A673 (cell line): ENCODE data around the gene CIP2A. TPM values are rescaled to one million over a fixed set of nuclear protein-coding genes. Genes with fewer than 3 reads are reported as not detected.

Source experiments
- Bru-seq: library from RNA; stranded (reverse); fragments of 400-500 nt; gene quantifications from one replicate; lab custom pipeline; 2021; lab: Mats Ljungman, UMichigan
- BruChase-seq, 2 experiments: library from RNA; stranded (reverse); fragments of 400-500 nt; gene quantifications; one replicate each; lab custom pipeline; 2021; lab: Mats Ljungman, UMichigan
- BruUV-seq: library from RNA; stranded (reverse); fragments of 400-500 nt; replicated peaks from 2 replicates; lab custom pipeline; 2021; lab: Mats Ljungman, UMichigan
- CTCF ChIA-PET: fragments of 300-600 bp; sonication (Branson Sonifier 250); formaldehyde crosslinking; loops from one replicate; lab custom pipeline; 2022; ENCODE audit warnings: antibody characterized with exemption; lab: Charles Lee
- POLR2A ChIA-PET: fragments of 300-600 bp; sonication (Branson Sonifier 250); formaldehyde crosslinking; loops from one replicate; lab custom pipeline; 2022; ENCODE audit warnings: antibody characterized with exemption; ENCODE audit not compliant: low non-redundant PET; lab: Charles Lee
- DNase-seq: peaks from one replicate; pipeline ENCODE4 v3.0.0-alpha.2; 2015; ENCODE audit warnings: low spot score
- H3K27ac ChIP-seq: fragments of 200-600 bp; sonication (generic); 2 replicates; pipeline ENCODE4 v1.5.1; 2016; ENCODE audit warnings: mixed run types, low read depth, mild to moderate bottlenecking, mixed read lengths, antibody characterized with exemption, low read length; ENCODE audit not compliant: poor library complexity, severe bottlenecking
- H3K27me3 ChIP-seq: fragments of 200-600 bp; sonication (generic); replicated peaks from 2 replicates; pipeline ENCODE4 v1.6.1; 2017; ENCODE audit warnings: mixed run types, low read depth, mild to moderate bottlenecking, mixed read lengths, antibody characterized with exemption, low read length; ENCODE audit not compliant: insufficient read depth, poor library complexity
- H3K36me3 ChIP-seq: fragments of 200-600 bp; sonication (generic); 2 replicates; pipeline ENCODE4 v1.6.1; 2016; ENCODE audit warnings: mixed run types, mild to moderate bottlenecking, mixed read lengths, antibody characterized with exemption, low read length; ENCODE audit not compliant: insufficient read depth, poor library complexity, severe bottlenecking
- H3K4me1 ChIP-seq: fragments of 200-600 bp; sonication (generic); 2 replicates; pipeline ENCODE4 v1.6.1; 2017; ENCODE audit warnings: mixed run types, mild to moderate bottlenecking, mixed read lengths, antibody characterized with exemption, low read length; ENCODE audit not compliant: insufficient read depth, poor library complexity, severe bottlenecking
- H3K4me3 ChIP-seq: fragments of 200-600 bp; sonication (generic); 2 replicates; pipeline ENCODE4 v1.5.1; 2016; ENCODE audit warnings: low read depth, mixed run types, mild to moderate bottlenecking, mixed read lengths, low read length; ENCODE audit not compliant: poor library complexity, severe bottlenecking
- H3K9me3 ChIP-seq: fragments of 200-600 bp; sonication (generic); 2 replicates; pipeline ENCODE4 v1.6.1; 2016; ENCODE audit warnings: mixed run types, low read depth, mild to moderate bottlenecking, mixed read lengths, antibody characterized with exemption, low read length; ENCODE audit not compliant: poor library complexity, severe bottlenecking
- EZH2 ChIP-seq: fragments of 200-600 bp; sonication (generic); IDR thresholded peaks from 2 replicates; pipeline ENCODE4 v1.6.1; 2017; ENCODE audit warnings: borderline replicate concordance, low read depth, mild to moderate bottlenecking, mixed read lengths, antibody characterized with exemption, low read length; ENCODE audit not compliant: poor library complexity, severe bottlenecking
- intact Hi-C: fragments of 100-400 bp; cut with micrococcal nuclease; formaldehyde crosslinking; loops from one replicate; pipeline ENCODE4 v1.10.0; 2022; ENCODE audit not compliant: unreplicated experiment
- long read RNA-seq: library from polyadenylated mRNA; stranded (forward); transcript quantifications from one replicate; pipeline ENCODE4 v2.0.0, GENCODE V29; 2022
- total RNA-seq: library from RNA; stranded (reverse); gene quantifications from 2 replicates; pipeline ENCODE4 v1.2.3, GENCODE V29; 2021
- TF ChIP-seq, protein P1 (sequence below): fragments of 300-800, 200-600 bp; sonication (generic); conservative IDR thresholded peaks from 2 replicates; pipeline ENCODE4 v1.5.1; 2017; ENCODE audit warnings: low read depth, mild to moderate bottlenecking, antibody characterized with exemption, low read length, moderate library complexity, mixed read lengths

CIP2A gene
- total RNA-seq: 56.9 and 68.4 TPM in 2 replicates
- Bru-seq, nascent RNA: percentile 94 among the genes with signal in this experiment
- BruChase-seq, experiment 1, labeled RNA remaining after a 2-hour chase: percentile 90 among the genes with signal in this experiment
- percentile 90 among the genes with signal in this experiment for BruChase-seq, experiment 2, labeled RNA remaining after a 6-hour chase
- long read RNA-seq, full-length matches to known transcripts: 11 of 22 reads
- long read RNA-seq, partial matches to known transcripts: 7 of 22 reads
- long read RNA-seq, other reads (novel, unspliced or antisense): 4 of 22 reads

DNA sequence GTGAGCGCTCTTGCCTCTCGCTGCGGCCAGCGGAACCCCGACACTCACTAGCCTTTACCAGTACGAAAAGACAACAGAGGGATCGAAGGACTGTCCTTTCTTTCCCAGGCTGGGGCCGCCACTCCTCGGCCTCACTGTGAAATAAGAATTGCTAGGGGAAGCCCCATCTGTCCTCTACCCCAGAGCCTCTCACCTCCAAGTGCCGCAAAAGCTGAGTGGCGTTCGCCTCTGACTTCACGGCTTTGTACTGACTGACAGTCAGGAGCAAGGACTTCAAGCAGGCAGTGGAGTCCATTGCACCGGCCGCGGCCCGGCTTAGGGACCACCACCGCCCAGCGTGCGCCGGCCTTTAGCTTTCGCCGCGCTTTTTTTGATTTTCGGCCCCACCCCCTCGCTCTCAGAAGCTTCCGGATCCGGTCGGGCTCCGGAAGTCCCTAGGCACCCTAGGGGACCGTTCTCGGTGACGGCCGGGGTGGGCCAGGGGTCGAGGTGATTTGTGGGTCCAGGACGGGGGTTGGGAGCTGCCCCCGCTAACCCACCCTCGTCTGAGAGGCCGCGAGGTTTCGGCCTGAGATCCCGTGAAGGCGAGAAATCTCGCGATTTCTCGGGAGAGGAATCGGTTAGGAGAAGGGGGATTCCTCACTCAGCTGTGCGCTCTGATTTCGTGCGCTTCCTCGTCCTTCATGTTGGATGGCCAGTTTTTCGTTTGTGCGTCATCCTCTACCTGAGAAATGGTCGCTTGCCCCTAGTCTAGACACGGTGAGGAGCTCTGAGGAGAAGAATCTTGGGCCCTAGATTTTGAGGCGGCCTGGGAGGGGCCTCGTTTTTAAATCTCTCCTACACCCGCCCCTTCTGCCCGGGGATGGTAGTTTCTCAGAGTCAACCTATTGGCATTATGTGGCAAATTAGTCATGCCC is at the start of gene CIP2A, which contains the start of gene DZIP3:
CIP2A (minus strand) TSS at position 358 of the 917 bp plus-strand sequence; CDS start at position 295, 63 bp downstream.
DZIP3 (plus strand) TSS at position 642 of the 917 bp plus-strand sequence. CDS start 15,685 bp downstream, outside the sequence.
- TSS peak; percentile 80 for BruUV-seq
- H3K4me1 ChIP-seq: peaks cover 28% of the 10 kb centered on the region
- ChIA-PET POLR2A (no interaction called here), CTCF (interaction anchor here (0.6 to 1.1 kb wide), 2 partner anchors 73 to 337 kb away, joined by 3 to 4 read pairs; no protein-coding TSS in a partner anchor)
- H3K27ac ChIP-seq: peak within 1 kb of the TSS; percentile 91
- H3K27me3 ChIP-seq: no peaks in the 10 kb centered on the region
- H3K4me3 ChIP-seq: peak within 1 kb of the TSS; percentile 87
- no peak for TF ChIP-seq EZH2
- TF ChIP-seq, protein P1, sequence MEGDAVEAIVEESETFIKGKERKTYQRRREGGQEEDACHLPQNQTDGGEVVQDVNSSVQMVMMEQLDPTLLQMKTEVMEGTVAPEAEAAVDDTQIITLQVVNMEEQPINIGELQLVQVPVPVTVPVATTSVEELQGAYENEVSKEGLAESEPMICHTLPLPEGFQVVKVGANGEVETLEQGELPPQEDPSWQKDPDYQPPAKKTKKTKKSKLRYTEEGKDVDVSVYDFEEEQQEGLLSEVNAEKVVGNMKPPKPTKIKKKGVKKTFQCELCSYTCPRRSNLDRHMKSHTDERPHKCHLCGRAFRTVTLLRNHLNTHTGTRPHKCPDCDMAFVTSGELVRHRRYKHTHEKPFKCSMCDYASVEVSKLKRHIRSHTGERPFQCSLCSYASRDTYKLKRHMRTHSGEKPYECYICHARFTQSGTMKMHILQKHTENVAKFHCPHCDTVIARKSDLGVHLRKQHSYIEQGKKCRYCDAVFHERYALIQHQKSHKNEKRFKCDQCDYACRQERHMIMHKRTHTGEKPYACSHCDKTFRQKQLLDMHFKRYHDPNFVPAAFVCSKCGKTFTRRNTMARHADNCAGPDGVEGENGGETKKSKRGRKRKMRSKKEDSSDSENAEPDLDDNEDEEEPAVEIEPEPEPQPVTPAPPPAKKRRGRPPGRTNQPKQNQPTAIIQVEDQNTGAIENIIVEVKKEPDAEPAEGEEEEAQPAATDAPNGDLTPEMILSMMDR: no peak
- intact Hi-C loops: no loop called here
- no peaks in the 10 kb centered on the region for H3K9me3 ChIP-seq
- DNase-seq: peak; percentile 95
- H3K36me3 ChIP-seq: peaks cover 1% of the 10 kb centered on the region

DNA sequence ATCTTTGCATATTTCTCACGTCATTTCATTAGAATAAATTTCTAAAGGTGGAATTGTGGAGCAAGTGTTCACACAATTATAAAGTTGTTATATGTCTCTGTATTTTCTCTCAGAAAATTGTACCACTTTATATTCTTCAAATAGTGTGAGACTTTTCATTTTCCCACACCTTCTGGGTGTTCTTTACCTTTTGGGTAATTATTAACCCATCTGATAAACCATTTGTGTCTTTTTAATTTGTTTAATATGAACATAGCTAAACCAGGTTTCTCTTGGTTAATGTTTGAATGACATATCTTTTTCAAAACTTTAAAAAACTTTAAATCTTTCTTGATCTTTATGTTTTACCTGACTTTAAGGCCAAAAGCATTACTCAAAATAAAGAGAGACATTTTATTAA is 40.7 kb upstream of the CIP2A start:
- H3K27me3 ChIP-seq: no peaks in the 10 kb centered on the region
- BruUV-seq: no TSS peak
- CTCF ChIA-PET: no interaction called here

DNA sequence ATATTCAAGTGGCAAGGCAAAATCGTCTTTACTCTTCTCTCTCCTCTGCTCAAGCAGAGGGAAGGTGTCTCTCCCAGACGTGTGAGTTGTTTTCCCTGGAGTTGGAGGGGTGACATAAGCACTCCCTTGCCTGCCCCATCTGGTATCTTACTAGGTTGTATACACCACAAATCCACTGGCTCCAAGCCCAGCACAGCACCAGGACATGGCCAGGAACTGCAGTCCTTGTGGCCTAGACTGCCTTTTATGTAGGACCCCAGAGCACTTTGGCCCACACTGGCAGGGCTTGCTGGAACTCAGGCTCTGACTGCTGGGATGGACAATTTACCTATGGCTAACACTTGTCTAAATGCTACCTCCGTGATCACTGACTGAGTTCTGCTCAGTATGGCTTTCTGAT is 34.3 kb upstream of the CIP2A start:
- Histone ChIP-seq H3K4me3 (no peak overlapping the region), H3K27me3 (no peaks in the 10 kb centered on the region), H3K4me1 (no peaks in the 10 kb centered on the region), H3K36me3 (no peaks in the 10 kb centered on the region), H3K27ac (no peak overlapping the region), H3K9me3 (no peaks in the 10 kb centered on the region)
- no peak for DNase-seq
- intact Hi-C loops: no loop called here
- TF ChIP-seq, protein P1: no peak
- TF ChIP-seq EZH2: no peak
- POLR2A ChIA-PET: no interaction called here
- BruUV-seq: no TSS peak
- CTCF ChIA-PET: interaction anchor here (0.7 kb wide), 1 partner anchor 112 kb away, joined by 3 read pairs; no protein-coding TSS in a partner anchor

More for the DNA sequence above, 40.7 kb upstream of the CIP2A start:
- no peak overlapping the region for H3K4me3 ChIP-seq
- H3K36me3 ChIP-seq: peaks cover 3% of the 10 kb centered on the region
- TF ChIP-seq, protein P1: no peak
- TF ChIP-seq EZH2: no peak
- no peaks in the 10 kb centered on the region for H3K4me1 ChIP-seq
- POLR2A ChIA-PET: no interaction called here
- H3K27ac ChIP-seq: no peak overlapping the region
- DNase-seq: no peak
- intact Hi-C loops: no loop called here
- no peaks in the 10 kb centered on the region for H3K9me3 ChIP-seq
